Astrocyte (in vitro differentiated cells and primary cell): ENCODE data around the gene PARN.

Experiments
- EZH2 ChIP-seq: IDR thresholded peaks from 2 replicates; pipeline ENCODE4 v1.6.1; 2012; ENCODE audit warnings: mild to moderate bottlenecking, low read length, inconsistent platforms; ENCODE audit not compliant: insufficient read depth
- TF ChIP-seq, protein P1 (sequence below): IDR thresholded peaks from 2 replicates; pipeline ENCODE4 v1.5.1; 2011; ENCODE audit warnings: low read depth, mild to moderate bottlenecking, inconsistent platforms, low read length, moderate library complexity; ENCODE audit not compliant: insufficient read depth

DNA sequence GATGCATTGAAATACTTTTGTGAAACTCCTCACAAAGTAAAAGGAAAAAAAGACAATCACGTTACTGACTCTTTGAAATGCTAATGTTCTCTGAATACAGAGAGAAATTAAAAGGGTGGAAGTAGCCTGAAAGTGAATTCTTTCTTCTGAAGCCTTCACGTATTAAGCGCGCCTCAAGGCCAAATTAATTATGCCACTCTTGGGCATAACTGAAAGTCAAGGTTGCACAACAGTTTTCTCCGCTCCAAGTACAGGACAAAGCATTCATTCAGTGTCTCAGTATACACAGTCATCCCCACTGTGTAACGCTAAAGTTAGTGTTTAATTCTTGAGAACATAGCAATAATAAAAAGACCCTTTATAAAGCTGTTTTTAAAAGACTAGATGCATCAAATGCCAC, 21.5 kb downstream of the PARN start:
- TF ChIP-seq, protein P1, sequence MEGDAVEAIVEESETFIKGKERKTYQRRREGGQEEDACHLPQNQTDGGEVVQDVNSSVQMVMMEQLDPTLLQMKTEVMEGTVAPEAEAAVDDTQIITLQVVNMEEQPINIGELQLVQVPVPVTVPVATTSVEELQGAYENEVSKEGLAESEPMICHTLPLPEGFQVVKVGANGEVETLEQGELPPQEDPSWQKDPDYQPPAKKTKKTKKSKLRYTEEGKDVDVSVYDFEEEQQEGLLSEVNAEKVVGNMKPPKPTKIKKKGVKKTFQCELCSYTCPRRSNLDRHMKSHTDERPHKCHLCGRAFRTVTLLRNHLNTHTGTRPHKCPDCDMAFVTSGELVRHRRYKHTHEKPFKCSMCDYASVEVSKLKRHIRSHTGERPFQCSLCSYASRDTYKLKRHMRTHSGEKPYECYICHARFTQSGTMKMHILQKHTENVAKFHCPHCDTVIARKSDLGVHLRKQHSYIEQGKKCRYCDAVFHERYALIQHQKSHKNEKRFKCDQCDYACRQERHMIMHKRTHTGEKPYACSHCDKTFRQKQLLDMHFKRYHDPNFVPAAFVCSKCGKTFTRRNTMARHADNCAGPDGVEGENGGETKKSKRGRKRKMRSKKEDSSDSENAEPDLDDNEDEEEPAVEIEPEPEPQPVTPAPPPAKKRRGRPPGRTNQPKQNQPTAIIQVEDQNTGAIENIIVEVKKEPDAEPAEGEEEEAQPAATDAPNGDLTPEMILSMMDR, result no peak
- no peak for TF ChIP-seq EZH2
